ENCODE results near the gene ZNF304. TPM values are rescaled to one million over a fixed set of nuclear protein-coding genes. Genes with fewer than 3 reads are reported as not detected.

ZNF304 gene
- total and polyA plus RNA-seq, 9 of the 15 experiments (the other 6 are each of a cell fraction or from before 2014, with no cell fraction given): 0.82 to 5.5 (median 3.6) TPM

- peak; percentile 19; the same call in 1 of the 2 replicates for TF ChIP-seq ZBTB33 (CRISPR knock-in tag; IDR thresholded peaks at IDR 0.05)
- peak; percentile 97 for TF ChIP-seq CXXC5 (CRISPR knock-in tag; IDR thresholded peaks at IDR 0.05)
- TF ChIP-seq ZNF232 (CRISPR knock-in tag; IDR thresholded peaks at IDR 0.05): 0 out of 2 replicates have a peak, but pooled peaks have one; percentile 30
- TF ChIP-seq TFAP4 (CRISPR knock-in tag; IDR thresholded peaks at IDR 0.05; ENCODE audit: borderline replicate concordance): peak; percentile 75; the same call in 1 of the 2 replicates
- TF ChIP-seq ZNF174 (CRISPR knock-in tag; IDR thresholded peaks at IDR 0.05): no peak
- TF ChIP-seq HMG20B (CRISPR knock-in tag; IDR thresholded peaks at IDR 0.05): no peak
- peak; percentile 64 for TF ChIP-seq SP2 (IDR thresholded peaks at IDR 0.05; ENCODE audit: extremely low read depth, low read depth, low read length, poor library complexity, severe bottlenecking)
- no peak for TF ChIP-seq TRIM28 (IDR thresholded peaks at IDR 0.05)
- peak; percentile 89 for TF ChIP-seq HCFC1 (IDR thresholded peaks at IDR 0.05; ENCODE audit: low read depth, low read length)
- TF ChIP-seq SIX5 (IDR thresholded peaks at IDR 0.05; ENCODE audit: borderline replicate concordance in 1 of 2, insufficient read depth in 1 of 2, low read depth in 1 of 2, low read length in 2 of 2): peak; percentile 64 to 65
- peak; percentile 39 for TF ChIP-seq POLR2B (IDR thresholded peaks at IDR 0.05; ENCODE audit: low read depth, partially characterized antibody)
- TF ChIP-seq RBBP5 (IDR thresholded peaks at IDR 0.05; ENCODE audit: borderline replicate concordance, insufficient read depth, low read length, poor library complexity, severe bottlenecking): peak; percentile 64
- no peak for TF ChIP-seq TSHZ1 (CRISPR knock-in tag; IDR thresholded peaks at IDR 0.05)
- TF ChIP-seq NFIC (IDR thresholded peaks at IDR 0.05): 0 out of 2 replicates have a peak, but pooled peaks have one; percentile 23
- TF ChIP-seq NFRKB (IDR thresholded peaks at IDR 0.05; ENCODE audit: low read depth): 0 out of 2 replicates have a peak, but pooled peaks have one; percentile 35
- peak; percentile 15; the same call in 1 of the 2 replicates for TF ChIP-seq ZBTB7A (IDR thresholded peaks at IDR 0.05; ENCODE audit: borderline replicate concordance, control insufficient read depth, low read depth, low read length)
- no peak for TF ChIP-seq ELK1 (CRISPR knock-in tag; IDR thresholded peaks at IDR 0.05)
- no peak for TF ChIP-seq PHTF2 (CRISPR knock-in tag; IDR thresholded peaks at IDR 0.05)
- no peak for TF ChIP-seq CTBP1 (IDR thresholded peaks at IDR 0.05; ENCODE audit: borderline replicate concordance)
- peak; percentile 96 for TF ChIP-seq GABPB1 (CRISPR knock-in tag; IDR thresholded peaks at IDR 0.05)
These were observed 38.9 kb downstream of the ZNF304 start, which contains the start of gene ZNF548 (continued) for GRCh38 chr19:57389730-57390598.
